Dedifferentiated amniotic fluid mesenchymal stem cell (primary cell): ENCODE measurements around the gene TP53BP2.
A peak's percentile ranks its signal among the peaks of the same experiment; 100 is the strongest.
"Not testable (repeated sequence)": the region's sequence is repeated elsewhere in the genome, so short reads cannot be mapped to it uniquely, and the experiment has no call there.

Experiments
- DNase-seq: peaks from one replicate; pipeline ENCODE4 v3.0.0-alpha.2; 2016; ENCODE audit errors: extremely low spot score

TP53BP2 gene

GRCh38 chr1:223845810-223846682, at the start of gene TP53BP2:
TP53BP2 (minus strand) TSS chr1:223845947; CDS start chr1:223845680, 267 bp downstream.
- peak; percentile 84 for DNase-seq

GRCh38 chr1:223890494-223890893, 44.7 kb upstream of the TP53BP2 start:
- not testable (repeated sequence) for DNase-seq

GRCh38 chr1:223889319-223889718, 43.6 kb upstream of the TP53BP2 start:
- DNase-seq, result not testable (repeated sequence)

DNA sequence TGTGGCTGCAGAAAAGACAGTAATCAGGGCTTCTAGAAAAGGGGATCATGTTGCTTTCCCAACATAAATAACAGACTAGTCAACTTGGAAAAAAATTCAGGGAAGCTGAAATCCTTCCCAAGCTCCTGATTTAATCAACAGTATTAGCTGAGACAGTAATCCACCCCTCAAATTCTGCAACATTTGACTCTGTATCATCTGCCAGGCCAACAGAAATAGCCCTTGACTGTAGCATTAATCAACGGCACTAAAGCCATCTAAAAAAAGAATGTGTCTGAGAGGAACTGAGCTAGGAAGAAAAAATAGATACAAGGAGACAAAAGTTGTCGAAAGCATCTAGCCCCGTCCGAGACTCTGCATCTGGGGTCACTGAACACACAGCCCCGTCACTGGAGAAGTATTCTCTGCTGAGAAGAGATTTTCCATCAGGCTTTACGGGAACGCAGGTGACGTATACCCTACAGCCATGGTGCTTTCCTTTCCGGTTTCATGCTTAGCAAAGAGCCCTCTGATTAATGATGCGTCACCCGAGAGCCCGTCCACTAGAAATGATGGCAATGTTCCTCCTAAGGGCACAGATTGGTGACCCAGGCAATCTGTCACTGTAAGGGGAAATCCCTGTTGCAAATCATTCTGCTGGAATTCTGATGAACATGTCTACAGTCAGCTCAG, 42.1 kb upstream of the TP53BP2 start:
- peak; percentile 77 for DNase-seq

DNA sequence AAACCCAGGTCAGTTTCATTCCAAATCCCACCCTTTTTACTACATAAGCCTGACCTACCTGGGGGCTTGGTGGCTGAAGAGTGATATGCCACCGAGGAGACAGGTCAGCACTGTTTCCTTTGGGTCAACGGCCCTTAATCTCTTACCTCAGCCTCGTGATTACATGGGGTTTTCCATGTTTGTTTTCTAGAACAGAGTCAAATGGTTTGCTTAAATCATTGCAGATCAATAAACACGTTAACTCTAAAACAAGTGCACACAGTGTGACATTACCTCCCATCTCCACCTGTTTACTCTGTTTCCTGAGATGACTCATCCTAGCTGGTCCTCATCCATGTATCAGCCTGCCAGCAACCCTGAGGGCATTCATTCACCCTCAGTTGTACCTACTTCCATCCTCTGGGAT, 40.8 kb upstream of the TP53BP2 start:
- DNase-seq, result no peak

GRCh38 chr1:223885614-223886013, 39.9 kb upstream of the TP53BP2 start:
- no peak for DNase-seq

GRCh38 chr1:223878598-223879325, 33.0 kb upstream of the TP53BP2 start:
- DNase-seq, result no peak

DNA sequence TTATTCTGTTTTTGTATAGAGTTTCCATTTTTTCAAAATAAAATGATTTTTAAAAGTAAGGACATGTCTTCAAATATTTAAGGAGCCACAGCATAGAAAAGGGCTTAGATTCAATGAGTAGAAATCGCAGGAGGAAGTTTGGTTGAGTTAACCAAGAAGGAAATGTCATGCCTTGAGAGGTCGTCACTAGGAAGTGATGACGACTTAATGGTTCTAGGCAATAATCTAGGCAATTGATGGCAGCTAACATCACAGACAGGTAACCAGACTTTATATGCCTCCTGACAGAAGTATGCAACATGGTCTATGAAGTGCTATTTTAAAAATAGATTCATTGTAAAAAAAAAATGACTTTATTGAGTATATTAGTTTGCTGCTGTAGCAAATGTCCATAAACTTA, 32.1 kb upstream of the TP53BP2 start:
- DNase-seq, result no peak

GRCh38 chr1:223876590-223876989, 30.8 kb upstream of the TP53BP2 start:
- DNase-seq, result no peak

GRCh38 chr1:223873044-223873443, 27.3 kb upstream of the TP53BP2 start:
- DNase-seq, result no peak

GRCh38 chr1:223872308-223872901, 26.7 kb upstream of the TP53BP2 start:
- peak; percentile 16 for DNase-seq

- no peak for DNase-seq
These were observed 25.1 kb upstream of the TP53BP2 start for GRCh38 chr1:223870617-223871574.

GRCh38 chr1:223864599-223865368, 19.0 kb upstream of the TP53BP2 start:
- not testable (repeated sequence) for DNase-seq

DNA sequence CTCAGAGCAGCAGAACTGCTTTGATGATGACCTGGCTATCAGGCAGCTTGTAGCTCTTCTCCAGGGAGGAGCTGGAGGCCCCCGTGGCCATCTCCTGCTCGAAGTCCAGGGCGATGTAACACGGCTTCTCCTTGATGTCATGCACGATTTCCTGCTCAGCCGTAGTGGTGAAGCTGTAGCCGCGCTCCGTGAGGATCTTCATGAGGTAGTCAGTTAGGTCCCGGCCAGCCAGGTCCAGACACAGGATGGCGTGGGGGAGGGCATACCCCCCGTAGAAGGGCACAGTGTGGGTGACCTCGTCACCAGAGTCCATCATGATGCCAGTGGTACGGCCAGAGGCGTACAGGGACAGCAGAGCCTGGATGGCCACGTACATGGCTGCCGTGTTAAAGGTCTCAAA, 18.3 kb upstream of the TP53BP2 start:
- no peak for DNase-seq

DNA sequence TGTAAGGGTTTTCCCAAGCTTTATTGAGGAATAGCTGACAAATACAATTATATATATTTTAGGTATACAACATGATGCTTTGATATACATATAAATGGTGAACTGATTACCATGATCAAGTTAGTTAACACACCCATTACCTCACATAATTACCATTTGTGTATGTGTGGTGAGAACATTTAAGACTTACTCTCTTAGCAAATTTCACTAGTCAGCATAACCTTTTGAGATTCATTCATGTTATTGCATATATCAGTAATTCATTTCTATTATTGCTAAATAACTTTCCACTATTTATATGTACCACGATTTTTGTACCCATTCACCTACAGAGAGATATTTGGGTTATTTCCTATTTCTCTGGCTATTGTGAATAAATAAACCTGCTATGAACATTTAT, 16.2 kb upstream of the TP53BP2 start:
- DNase-seq, result no peak

- DNase-seq, result no peak
These were observed 14.4 kb upstream of the TP53BP2 start for GRCh38 chr1:223860051-223860622.

- DNase-seq, result no peak
These were observed 13.3 kb upstream of the TP53BP2 start for GRCh38 chr1:223859058-223859457.

GRCh38 chr1:223856386-223856785, 10.6 kb upstream of the TP53BP2 start:
- DNase-seq, result no peak

GRCh38 chr1:223853748-223854147, 8.0 kb upstream of the TP53BP2 start:
- no peak for DNase-seq

DNA sequence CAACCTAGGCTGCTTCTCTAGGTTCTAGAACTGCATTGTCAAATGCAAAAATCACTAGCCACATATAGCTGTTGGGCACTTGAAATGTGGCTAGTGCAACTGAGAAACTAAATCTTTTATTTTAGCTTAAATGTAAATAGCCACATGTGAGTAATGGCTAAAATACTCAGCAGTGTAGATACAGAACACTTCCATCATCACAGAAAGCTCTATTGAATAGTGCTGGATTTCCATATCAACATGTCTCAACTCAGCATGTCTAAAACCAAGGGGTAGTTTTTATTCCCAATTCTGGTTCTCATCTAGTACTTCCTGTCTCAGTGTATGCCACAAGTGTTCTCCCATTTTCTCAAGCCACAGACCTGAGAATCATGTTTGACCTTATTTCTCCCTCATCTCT, 7.5 kb upstream of the TP53BP2 start:
- DNase-seq, result no peak
